GM19468 (cell line): ENCODE measurements around the gene TSPEAR.
"Not testable (repeated sequence)": the region's sequence is repeated elsewhere in the genome, so short reads cannot be mapped to it uniquely, and the experiment has no call there.

Source experiments
- ATAC-seq: cut with Tn5 transposase; IDR thresholded peaks from one replicate; pipeline ENCODE4 v1.9.1; 2021; ENCODE audit warnings: mild to moderate bottlenecking, moderate library complexity, moderate number of reproducible peaks; ENCODE audit not compliant: unreplicated experiment; ENCODE audit errors: extremely low read depth

Gene TSPEAR

GRCh38 chr21:44704636-44705001, 6.8 kb downstream of the TSPEAR start:
- no peak for ATAC-seq

- no peak for ATAC-seq
These were observed 7.4 kb downstream of the TSPEAR start for GRCh38 chr21:44703731-44704635.

GRCh38 chr21:44702973-44703730, 8.2 kb downstream of the TSPEAR start:
- no peak for ATAC-seq

GRCh38 chr21:44702111-44702972, 9.0 kb downstream of the TSPEAR start:
- no peak for ATAC-seq

- no peak for ATAC-seq
These were observed 9.8 kb downstream of the TSPEAR start for GRCh38 chr21:44701541-44701940.

- no peak for ATAC-seq
These were observed 10.4 kb downstream of the TSPEAR start for GRCh38 chr21:44701023-44701400.

GRCh38 chr21:44700101-44701022, 11.0 kb downstream of the TSPEAR start:
- no peak for ATAC-seq

- ATAC-seq: no peak
These were observed 11.8 kb downstream of the TSPEAR start for GRCh38 chr21:44699502-44700001.

- ATAC-seq: no peak
These were observed 13.3 kb downstream of the TSPEAR start for GRCh38 chr21:44697811-44698734.

- not testable (repeated sequence) for ATAC-seq
These were observed 14.1 kb downstream of the TSPEAR start, which contains the start of gene KRTAP10-12 for GRCh38 chr21:44697172-44697810. KRTAP10-12 (plus strand) TSS chr21:44697172; CDS start chr21:44697202, 30 bp downstream.

- no peak for ATAC-seq
These were observed 14.8 kb downstream of the TSPEAR start for GRCh38 chr21:44696572-44696971.

GRCh38 chr21:44695641-44696040, 15.7 kb downstream of the TSPEAR start:
- ATAC-seq: no peak

- no peak for ATAC-seq
These were observed 16.2 kb downstream of the TSPEAR start for GRCh38 chr21:44695184-44695583.

- no peak for ATAC-seq
These were observed 16.6 kb downstream of the TSPEAR start for GRCh38 chr21:44694776-44695175.

GRCh38 chr21:44692798-44693512, 18.4 kb downstream of the TSPEAR start:
- ATAC-seq: no peak

- no peak for ATAC-seq
These were observed 19.7 kb downstream of the TSPEAR start for GRCh38 chr21:44691686-44692085.

- not testable (repeated sequence) for ATAC-seq
These were observed 21.6 kb downstream of the TSPEAR start for GRCh38 chr21:44689740-44690139.
